ENCODE results near the gene RTN4R. TPM values are rescaled to one million over a fixed set of nuclear protein-coding genes. Genes with fewer than 3 reads are reported as not detected.

The RTN4R gene
- total and polyA plus RNA-seq, 2 of the 8 experiments (the other 6 are each of a cell fraction or from before 2014, with no cell fraction given): 21.8 to 41.3 TPM

DNA sequence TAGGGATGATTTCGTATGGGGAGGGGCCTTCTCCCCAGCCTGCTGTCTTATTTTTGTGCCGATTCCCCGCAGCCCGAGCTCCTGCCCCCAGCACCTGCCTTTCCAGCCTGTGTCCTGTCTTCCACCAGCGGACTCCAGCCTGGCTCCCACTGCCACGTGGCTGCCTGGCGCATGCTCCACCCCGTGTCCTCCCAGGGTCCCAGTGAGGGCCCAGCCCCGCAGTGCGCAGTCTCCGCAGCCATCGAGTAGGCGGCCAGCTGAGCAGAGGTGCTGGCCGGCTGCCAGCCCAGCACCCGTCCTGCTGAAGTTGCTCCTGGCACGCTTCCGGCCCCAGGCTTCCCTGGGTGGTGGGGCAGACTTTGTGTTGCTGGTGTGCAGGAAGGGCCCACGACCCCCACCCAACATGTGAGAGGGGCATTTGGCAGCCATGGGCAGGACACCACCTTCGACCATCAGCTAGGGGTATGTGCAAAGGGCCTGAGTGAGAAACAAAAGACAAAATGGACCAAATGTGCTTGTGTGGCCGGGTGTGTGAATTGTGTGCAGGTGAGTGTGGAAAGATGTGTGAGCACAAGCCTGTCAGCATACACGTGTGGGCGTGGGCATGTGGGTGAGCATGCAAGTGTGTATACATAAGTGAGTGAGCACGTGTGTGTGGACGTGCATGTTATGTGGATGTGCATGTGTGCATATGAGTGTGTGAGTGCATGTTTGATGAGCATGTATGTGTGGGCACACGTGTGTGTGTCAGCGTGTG, 55.9 kb downstream of the RTN4R start:
- Histone ChIP-seq H4K5ac (ENCODE audit: insufficient read length, low read depth, low read length) (no peak overlapping the region), H3K9ac (replicated peaks in 1 of 4; ENCODE audit: extremely low read depth in 1 of 4, low read depth in 3 of 4, low read length in 3 of 4) (no peak overlapping the region), H3K9me3 (ENCODE audit: insufficient read depth in 2 of 2, low read depth in 1 of 2, low read length in 1 of 2) (no peaks in the 10 kb centered on the region), H4K8ac (ENCODE audit: extremely low read depth, insufficient read depth, low read length) (0 out of 2 replicates have a peak overlapping the region, but pooled peaks have one; percentile 45), H2BK15ac (ENCODE audit: low read length) (peak overlapping the region; percentile 29; the same call in 1 of the 2 replicates), H3K4me2 (ENCODE audit: insufficient read depth in 1 of 2, low read depth in 2 of 2, low read length in 2 of 2) (no peak overlapping the region), H3K23me2 (ENCODE audit: low read depth, low read length) (no peaks in the 10 kb centered on the region), H3K4me3 (ENCODE audit: extremely low read depth in 1 of 4, insufficient read depth in 2 of 4, low read depth in 3 of 4, low read length in 4 of 4) (no peak overlapping the region), H2AK5ac (ENCODE audit: low read depth, low read length) (no peak overlapping the region), H3K79me2 (ENCODE audit: control insufficient read depth in 1 of 2, insufficient read depth in 2 of 2, low read length in 2 of 2) (no peaks in the 10 kb centered on the region), H2BK20ac (ENCODE audit: low read length) (no peak overlapping the region), H3K79me1 (ENCODE audit: low read depth, low read length) (no peaks in the 10 kb centered on the region), H3K4ac (replicated peaks; ENCODE audit: insufficient read length, low read depth, low read length) (no peak overlapping the region), H2BK12ac (ENCODE audit: low read depth, low read length) (peak overlapping the region; percentile 30; the same call in 1 of the 2 replicates), H3K56ac (replicated peaks; ENCODE audit: insufficient read length, low read depth, low read length) (no peak overlapping the region), H3K4me1 (replicated peaks in 1 of 4; ENCODE audit: control insufficient read depth in 3 of 4, insufficient read depth in 4 of 4, low read length in 3 of 4) (no peaks in the 10 kb centered on the region; a peak in 1 of 7 replicates), H3K14ac (ENCODE audit: insufficient read length) (no peak overlapping the region), H2BK120ac (replicated peaks; ENCODE audit: low read depth, low read length) (peak overlapping the region; percentile 13), H3K36me3 (ENCODE audit: control insufficient read depth in 2 of 4, insufficient read depth in 4 of 4, low read length in 3 of 4) (no peaks in the 10 kb centered on the region), H3K23ac (ENCODE audit: insufficient read length) (no peak overlapping the region), H2AFZ (ENCODE audit: low read length) (no peak overlapping the region), H4K91ac (replicated peaks; ENCODE audit: insufficient read length, low read length) (peak overlapping the region; percentile 22), H3K27me3 (replicated peaks in 1 of 4; ENCODE audit: control insufficient read depth in 3 of 4, extremely low read depth in 1 of 4, insufficient read depth in 3 of 4, low read length in 3 of 4) (no peaks in the 10 kb centered on the region), H3K18ac (ENCODE audit: extremely low read depth, low read length) (no peak overlapping the region), H3K27ac (ENCODE audit: low read depth, low read length) (no peak overlapping the region), H2BK5ac (ENCODE audit: low read depth, low read length) (peak overlapping the region; percentile 40; the same call in 1 of the 2 replicates), H4K20me1 (replicated peaks in 1 of 2; ENCODE audit: control insufficient read depth in 1 of 2, insufficient read depth in 2 of 2, low read length in 2 of 2) (peaks cover 0 to 1% of the 10 kb centered on the region in 2 experiments)
- WGBS, 2 experiments (ENCODE audit: extremely low coverage in 1 of 2, insufficient coverage in 1 of 2, insufficient read length in 1 of 2, insufficient replicate concordance in 2 of 2, low coverage in 1 of 2, low lambda C conversion rate in 2 of 2, missing lambda C conversion rate in 1 of 2): 89% methylated on average over 26 of the region's 26 CpGs; no CpG with 5 or more reads in 1 of the 2 experiments
- POLR2A ChIA-PET (ENCODE audit: partially characterized antibody): interaction anchor here (2.8 kb wide), 1 partner anchor 9 kb away, joined by 8 read pairs; no protein-coding TSS in a partner anchor
- TF ChIP-seq, protein P1, sequence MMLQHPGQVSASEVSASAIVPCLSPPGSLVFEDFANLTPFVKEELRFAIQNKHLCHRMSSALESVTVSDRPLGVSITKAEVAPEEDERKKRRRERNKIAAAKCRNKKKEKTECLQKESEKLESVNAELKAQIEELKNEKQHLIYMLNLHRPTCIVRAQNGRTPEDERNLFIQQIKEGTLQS (IDR thresholded peaks at IDR 0.05; ENCODE audit: insufficient read depth, low read depth, low read length): no peak
- TF ChIP-seq MAFK (IDR thresholded peaks at IDR 0.05; ENCODE audit: low read depth, low read length) (no peak), KDM1A (IDR thresholded peaks at IDR 0.05; ENCODE audit: borderline replicate concordance, low read length) (no peak), ZNF274 (IDR thresholded peaks at IDR 0.05; ENCODE audit: borderline replicate concordance, extremely low read depth, low read length) (no peak)
- DNase-seq (ENCODE audit: low read depth in 1 of 2, low spot score in 2 of 2) (no peak), FAIRE-seq (no peak)
- CTCF ChIA-PET (ENCODE audit: partially characterized antibody): interaction anchor here (1.1 to 4.3 kb wide), 7 partner anchors 8 to 41 kb away, joined by 3 to 36 read pairs (median 6); no protein-coding TSS in a partner anchor

Data from H1 (cell line).